ENCODE measurements around the gene ZDHHC14.

DNA sequence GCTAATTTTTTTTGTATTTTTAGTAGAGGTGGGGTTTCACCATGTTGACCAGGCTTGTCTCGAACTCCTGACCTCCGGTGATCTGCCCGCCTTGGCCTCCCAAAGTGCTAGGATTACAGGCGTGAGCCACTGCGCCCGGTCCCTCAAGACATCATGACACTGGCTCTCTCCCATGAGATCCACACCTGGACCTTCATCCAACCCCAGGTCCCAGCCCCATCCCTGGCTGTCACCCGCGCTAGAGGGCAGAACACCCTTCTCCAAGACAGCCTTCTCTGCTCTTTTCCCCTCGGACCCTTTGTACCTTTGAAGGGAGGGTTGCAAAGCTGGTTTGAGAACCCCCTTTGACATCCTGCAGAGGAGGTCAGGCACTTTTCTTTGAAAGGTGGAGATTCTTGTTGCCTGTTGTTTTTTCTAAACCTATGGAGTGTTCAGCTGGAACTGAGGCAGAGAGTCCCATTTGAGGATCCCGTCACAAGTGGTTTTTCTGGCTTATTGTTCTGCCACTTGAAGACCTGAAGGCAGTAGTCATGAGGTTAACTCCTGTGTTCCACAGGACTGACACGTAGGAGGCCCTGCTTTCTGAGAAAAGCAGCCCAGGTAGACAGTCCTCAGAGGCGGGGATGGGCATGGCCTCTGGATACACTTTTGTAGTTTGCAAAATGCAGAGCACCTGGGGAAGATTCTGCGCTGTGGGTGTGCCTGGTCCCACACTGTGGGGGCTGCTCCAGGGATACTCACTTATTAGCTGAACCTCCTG is 270.9 kb downstream of the ZDHHC14 start:
- TF ChIP-seq, protein P1, sequence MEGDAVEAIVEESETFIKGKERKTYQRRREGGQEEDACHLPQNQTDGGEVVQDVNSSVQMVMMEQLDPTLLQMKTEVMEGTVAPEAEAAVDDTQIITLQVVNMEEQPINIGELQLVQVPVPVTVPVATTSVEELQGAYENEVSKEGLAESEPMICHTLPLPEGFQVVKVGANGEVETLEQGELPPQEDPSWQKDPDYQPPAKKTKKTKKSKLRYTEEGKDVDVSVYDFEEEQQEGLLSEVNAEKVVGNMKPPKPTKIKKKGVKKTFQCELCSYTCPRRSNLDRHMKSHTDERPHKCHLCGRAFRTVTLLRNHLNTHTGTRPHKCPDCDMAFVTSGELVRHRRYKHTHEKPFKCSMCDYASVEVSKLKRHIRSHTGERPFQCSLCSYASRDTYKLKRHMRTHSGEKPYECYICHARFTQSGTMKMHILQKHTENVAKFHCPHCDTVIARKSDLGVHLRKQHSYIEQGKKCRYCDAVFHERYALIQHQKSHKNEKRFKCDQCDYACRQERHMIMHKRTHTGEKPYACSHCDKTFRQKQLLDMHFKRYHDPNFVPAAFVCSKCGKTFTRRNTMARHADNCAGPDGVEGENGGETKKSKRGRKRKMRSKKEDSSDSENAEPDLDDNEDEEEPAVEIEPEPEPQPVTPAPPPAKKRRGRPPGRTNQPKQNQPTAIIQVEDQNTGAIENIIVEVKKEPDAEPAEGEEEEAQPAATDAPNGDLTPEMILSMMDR (conservative IDR thresholded peaks at IDR 0.05 in 1 of 2, IDR thresholded peaks at IDR 0.05 in 1 of 2; ENCODE audit: extremely low read depth in 1 of 2, insufficient read depth in 1 of 2, low read depth in 1 of 2, low read length in 2 of 2): no peak
- TF ChIP-seq EZH2 (IDR thresholded peaks at IDR 0.05; ENCODE audit: borderline replicate concordance, low read length): no peak
